ENCODE data around the gene DOK7.

Gene DOK7

GRCh38 chr4:3492741-3493719 lies 29.9 kb downstream of the DOK7 start:
- no peak for DNase-seq

DNA sequence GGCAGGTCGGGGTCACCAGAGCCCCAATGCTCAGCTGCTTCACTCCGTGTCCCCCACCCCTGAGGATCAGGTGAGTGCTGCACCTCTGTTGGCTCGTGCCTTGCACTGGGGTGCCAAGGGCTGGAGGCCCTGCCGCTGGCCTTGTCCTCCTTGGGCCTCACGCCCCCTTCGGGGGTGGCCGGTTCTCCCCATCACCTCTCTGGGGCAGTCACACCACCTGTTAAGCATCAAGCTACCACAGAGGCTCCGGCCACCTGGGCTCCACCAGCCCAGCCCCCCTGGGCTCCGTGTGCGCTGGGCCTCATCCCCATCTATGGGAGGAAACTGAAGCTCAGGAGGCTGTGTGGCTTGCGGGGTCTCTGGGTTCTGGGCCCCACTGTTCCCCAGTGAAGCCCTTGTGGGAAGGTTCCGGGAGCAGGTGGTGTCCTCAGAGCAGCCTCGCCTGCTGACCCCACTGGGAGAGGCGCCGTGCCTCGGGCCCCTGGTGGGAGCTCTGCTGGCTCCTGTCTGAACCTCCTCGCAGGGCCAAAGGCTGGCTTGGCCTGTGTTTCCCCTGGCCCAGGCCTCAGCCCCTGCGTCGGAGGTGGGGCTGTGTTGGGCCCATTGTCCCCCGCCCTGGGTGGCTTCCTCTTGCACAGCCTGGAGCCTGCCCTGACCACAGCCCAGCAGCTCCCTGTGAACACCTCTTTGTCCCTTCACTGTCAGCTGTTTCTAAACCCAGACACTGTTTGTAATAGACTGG lies 30.8 kb downstream of the DOK7 start:
- no peak for DNase-seq

DNA sequence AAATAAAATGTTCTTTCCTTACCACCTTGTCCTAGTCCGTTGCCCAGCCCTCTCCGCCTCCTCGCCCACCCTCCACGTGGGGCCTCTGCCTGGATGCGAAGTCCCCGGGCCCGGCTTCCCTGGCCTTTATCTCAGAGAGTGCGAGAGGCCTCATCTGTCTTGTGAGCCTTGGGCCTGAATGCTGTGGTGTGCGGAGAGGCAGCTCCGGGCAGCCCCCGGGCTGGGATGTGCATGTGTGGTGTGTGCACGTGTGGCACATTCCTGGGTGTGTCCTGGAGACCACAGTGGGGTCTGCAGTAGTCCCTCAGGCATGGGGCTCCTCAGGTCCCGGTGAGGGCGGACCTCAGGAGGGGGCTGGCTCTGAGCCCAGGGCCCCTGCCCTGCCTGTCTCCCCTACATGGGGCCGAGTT lies 31.4 kb downstream of the DOK7 start:
- no peak for DNase-seq

DNA sequence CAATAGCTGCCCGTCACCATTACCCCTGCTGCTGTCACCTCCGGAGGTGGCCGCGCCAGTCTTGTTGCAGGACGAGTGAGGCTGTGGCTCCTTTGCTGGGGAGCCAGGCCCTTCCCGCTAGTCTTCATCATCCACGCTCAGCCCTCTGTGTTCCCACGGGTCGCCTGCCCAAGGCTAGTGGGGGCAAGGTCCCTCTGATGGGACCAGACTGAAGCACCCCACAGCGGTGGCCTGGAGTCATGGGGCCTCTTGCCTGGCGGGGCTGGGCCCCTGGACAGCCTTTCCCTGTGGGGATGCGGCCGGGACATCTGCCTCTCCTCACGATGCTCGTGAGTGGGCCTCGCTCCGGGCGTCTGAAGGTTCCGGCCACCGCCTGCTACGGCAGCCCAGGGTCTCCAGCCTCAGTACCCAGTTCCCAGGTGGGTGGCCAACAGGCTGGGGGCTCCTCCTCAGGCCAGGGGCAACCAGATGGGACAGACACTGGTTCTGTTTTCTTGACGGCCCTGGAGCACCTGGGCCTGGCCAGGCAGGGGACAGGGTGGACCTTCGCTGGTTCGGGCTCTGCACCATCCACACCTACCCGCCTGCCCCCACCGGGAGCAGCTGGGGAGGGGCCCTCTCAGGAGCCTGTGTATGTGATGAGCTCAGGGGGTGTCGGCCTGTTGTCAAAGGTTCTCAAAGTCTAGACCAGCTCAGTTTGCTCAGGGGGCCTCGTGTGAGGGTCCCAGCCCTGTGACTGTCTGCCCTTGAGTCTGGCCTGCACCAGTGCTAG lies 32.3 kb downstream of the DOK7 start:
- DNase-seq: no peak

GRCh38 chr4:3496021-3496420 lies 32.9 kb downstream of the DOK7 start:
- no peak for DNase-seq

DNA sequence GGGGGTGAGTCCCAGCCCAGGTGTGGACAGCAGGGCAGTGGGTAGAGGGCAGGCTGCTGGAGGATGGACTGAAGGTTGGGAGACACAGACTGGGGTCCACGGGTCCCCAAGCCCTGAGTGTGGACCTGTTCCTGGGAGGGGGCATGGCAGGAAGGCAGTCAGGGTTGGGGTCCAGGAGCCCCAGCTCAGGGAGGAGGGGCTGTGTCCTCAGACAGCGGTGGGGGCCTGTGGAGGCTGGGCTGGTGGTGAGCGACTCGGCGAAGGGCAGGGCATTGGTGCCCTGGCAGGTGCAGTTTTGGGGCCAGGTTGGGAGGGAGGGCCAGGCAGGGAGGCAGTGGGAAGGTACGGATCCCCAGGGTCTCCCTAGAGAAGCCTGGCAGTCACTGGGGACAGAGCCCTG lies 34.0 kb downstream of the DOK7 start:
- no peak for DNase-seq

DNA sequence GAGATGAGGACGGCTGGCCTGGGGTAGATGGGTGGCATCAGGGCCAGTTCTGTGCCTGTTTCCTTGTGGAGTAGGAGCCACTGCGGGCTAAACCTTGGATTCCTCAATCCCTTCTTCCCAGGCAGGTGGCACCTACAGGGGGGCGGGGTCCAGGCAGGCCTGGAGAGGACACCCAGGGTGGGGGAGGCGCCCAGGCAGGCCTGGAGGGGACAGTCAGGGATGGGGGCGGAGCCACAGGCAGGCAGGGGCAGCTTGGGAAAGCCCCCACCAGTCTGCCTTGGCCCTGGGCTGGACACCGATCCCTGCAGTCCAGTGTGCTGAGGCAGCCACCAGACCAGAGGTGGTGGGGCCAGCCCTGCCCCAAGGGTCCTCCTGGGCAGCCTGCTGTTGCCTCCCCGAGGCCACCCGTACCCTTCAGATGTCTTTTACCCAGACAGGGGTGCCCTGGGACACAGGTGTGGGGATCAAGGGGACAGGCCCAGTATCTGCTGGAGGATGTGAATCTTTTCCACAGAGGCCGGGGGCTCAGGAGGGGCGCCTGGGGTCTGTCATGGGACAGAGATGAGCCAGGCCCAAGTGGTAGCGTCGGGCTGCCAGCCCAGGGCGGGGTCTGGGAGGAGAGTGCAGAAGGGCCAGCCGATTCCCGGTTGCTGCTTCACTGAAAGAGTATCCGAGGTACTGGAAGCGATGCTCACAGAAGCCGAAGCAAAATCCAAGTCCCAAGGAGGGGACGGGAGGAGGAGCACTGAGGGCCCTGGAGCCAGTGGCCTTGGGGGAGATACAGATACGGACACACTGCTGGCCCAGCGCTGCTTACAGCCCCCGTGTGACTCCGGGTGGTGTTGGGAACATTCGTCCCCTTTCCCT lies 34.6 kb downstream of the DOK7 start:
- DNase-seq: no peak

DNA sequence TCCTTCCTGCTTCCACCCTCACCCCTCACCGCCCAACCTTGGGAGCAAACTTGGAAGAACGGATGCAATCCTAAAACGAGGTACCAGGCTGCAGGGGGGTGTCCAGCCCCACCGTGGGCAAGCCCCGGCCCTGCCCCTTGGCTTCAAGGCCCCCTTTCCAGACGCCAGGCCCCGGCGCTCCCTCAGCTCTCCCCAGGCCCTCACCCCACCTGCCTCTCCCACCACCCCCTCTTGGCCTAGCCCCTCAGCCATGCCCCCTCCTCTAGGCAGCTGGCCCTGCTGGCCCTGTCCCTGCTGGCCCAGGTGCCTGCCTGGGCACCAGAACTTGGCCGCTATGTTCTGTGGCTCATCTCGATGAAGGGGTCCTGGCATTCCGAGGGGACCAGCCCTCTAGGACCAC lies 35.3 kb downstream of the DOK7 start:
- no peak for DNase-seq

- DNase-seq: no peak
These were observed 35.9 kb downstream of the DOK7 start for GRCh38 chr4:3498901-3499510.

DNA sequence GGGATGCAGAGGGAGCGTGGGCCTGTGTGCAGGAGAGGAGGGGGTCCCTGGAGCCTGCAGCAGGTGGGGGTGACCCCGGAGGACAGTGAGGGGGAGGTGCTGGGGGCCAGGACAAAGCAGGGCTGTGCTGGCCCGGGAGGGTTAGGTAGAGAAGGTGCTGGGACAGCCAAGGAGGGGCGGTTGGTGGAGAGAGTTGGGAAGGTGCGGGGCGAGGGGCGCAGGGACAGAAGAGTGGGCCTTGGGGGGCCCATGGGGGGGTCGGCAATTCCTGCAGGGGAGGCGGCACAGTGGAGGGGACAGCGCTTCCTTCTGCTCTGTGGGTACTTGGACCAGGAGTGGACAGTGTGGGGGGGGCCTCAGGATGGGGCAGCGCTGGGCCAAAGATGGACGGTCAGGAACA lies 36.6 kb downstream of the DOK7 start:
- DNase-seq: no peak

- no peak for DNase-seq
These were observed 37.0 kb downstream of the DOK7 start for GRCh38 chr4:3500111-3500510.

GRCh38 chr4:3500634-3501101 lies 37.6 kb downstream of the DOK7 start:
- DNase-seq: no peak

GRCh38 chr4:3501126-3501824 lies 38.2 kb downstream of the DOK7 start:
- DNase-seq: no peak

DNA sequence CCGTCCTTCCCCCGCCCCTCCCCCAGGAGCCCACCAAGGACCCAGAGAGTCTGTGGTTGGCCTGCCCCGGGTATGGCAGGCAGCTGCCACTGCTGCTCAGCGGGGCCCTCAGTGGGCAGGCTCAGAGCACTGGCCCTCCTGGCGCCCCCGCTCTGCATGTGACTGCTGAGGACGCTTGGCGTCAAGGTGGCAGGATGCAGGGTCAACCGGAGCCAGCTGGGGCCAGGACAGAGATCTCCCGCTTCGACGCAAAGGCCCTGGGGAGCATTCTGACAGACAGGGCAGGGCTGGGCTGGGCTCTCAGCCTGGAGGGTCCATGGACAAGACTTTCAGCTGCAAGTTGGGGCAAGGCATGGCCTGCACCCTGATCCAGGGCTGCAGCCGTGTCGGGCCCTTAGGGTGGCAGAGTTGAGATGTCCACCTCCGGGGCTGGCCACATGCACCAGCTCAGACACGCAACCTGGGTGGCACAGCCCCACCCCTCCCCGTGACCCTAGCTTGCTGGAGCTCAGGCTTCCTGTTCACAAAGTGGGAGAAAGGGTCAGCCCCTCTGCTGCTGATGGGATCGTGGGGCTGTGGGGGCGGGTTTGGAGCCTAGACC lies 38.8 kb downstream of the DOK7 start:
- DNase-seq: no peak

- no peak for DNase-seq
These were observed 40.1 kb downstream of the DOK7 start for GRCh38 chr4:3502941-3503936.

- DNase-seq: no peak
These were observed 42.1 kb downstream of the DOK7 start for GRCh38 chr4:3505231-3505630.

DNA sequence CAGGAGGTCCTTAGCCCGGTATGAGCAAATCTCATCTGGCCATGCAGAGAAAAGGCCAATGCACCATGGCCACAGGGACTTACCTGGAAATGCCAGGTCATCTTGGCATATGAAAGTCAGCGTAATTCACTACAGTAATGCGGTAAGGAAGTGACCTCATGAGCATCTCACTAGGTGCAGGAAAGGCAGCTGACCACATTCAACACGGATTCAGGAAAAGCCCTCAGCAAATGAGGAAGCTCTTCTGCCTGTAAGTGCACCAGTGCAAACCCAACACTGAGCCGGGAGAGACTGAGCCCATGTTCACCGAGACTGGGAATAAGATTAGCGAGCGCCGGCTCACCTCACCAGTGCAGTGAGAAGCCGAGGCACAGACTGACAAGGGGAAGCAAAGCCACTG lies 45.4 kb downstream of the DOK7 start:
- no peak for DNase-seq

DNA sequence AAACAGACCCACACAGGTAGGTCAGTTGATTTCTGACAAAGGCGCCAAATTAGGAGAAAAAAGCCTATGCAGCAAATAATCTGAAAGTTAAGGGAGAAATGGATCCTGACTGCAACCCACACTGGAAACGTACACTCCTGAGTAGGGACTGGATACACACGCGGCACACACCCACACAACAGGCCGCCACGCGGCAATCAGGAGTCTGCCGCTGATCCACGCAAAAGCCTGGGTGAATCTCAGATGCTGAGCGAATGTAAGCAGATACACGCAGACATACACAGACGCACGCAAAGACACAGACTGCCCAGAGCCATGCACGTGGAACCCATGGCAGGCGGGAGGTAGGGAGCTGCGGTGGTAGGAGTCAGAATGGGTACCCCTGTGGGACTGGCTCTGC lies 47.4 kb downstream of the DOK7 start:
- DNase-seq: no peak

GRCh38 chr4:3511187-3511586 lies 48.1 kb downstream of the DOK7 start:
- DNase-seq: no peak

Data from activated CD4-positive, alpha-beta T cell treated with anti-CD3 and anti-CD28 coated beads, Interleukin-2, amount 50 U/mL, for 1 hour (primary cell).